COLO668 (cell line): ENCODE results near the gene PJVK.

ENCODE experiments used
- DNase-seq: peaks from one replicate; lab custom pipeline; 2025; ENCODE audit not compliant: unreplicated experiment; lab: John Stamatoyannopoulos, UW

PJVK gene

GRCh38 chr2:178480227-178481181 is 29.3 kb downstream of the PJVK start, which contains the start of gene PLEKHA3:
TSS of gene PLEKHA3 (plus strand) at chr2:178480457. CDS start at chr2:178480870, 413 bp downstream.
- DNase-seq: peak; percentile 93

- DNase-seq: peak; percentile 14
Measured at GRCh38 chr2:178482437-178482836, 31.3 kb downstream of the PJVK start.

GRCh38 chr2:178484245-178485041 is 33.3 kb downstream of the PJVK start:
- DNase-seq: peak; percentile 89

GRCh38 chr2:178485356-178485755 is 34.2 kb downstream of the PJVK start:
- no peak for DNase-seq

GRCh38 chr2:178491612-178492011 is 40.4 kb downstream of the PJVK start:
- no peak for DNase-seq

- no peak for DNase-seq
Measured at GRCh38 chr2:178496049-178496448, 44.9 kb downstream of the PJVK start.

- no peak for DNase-seq
Measured at GRCh38 chr2:178498137-178498536, 47.0 kb downstream of the PJVK start.

- no peak for DNase-seq
Measured at GRCh38 chr2:178499640-178500039, 48.5 kb downstream of the PJVK start.

GRCh38 chr2:178502751-178503150 is 51.6 kb downstream of the PJVK start:
- no peak for DNase-seq

GRCh38 chr2:178506101-178506500 is 54.9 kb downstream of the PJVK start:
- no peak for DNase-seq

GRCh38 chr2:178506524-178506923 is 55.3 kb downstream of the PJVK start:
- DNase-seq: no peak

- no peak for DNase-seq
Measured at GRCh38 chr2:178506949-178507348, 55.8 kb downstream of the PJVK start.

- no peak for DNase-seq
Measured at GRCh38 chr2:178508646-178509045, 57.5 kb downstream of the PJVK start.

- no peak for DNase-seq
Measured at GRCh38 chr2:178510384-178510783, 59.2 kb downstream of the PJVK start.
